GM21423 (cell line): ENCODE measurements around the gene ZC3H15.
"Not testable (repeated sequence)": the region's sequence is repeated elsewhere in the genome, so short reads cannot be mapped to it uniquely, and the experiment has no call there.

Experiments
- ATAC-seq: cut with Tn5 transposase; IDR thresholded peaks from one replicate; pipeline ENCODE4 v1.9.1; 2021; ENCODE audit warnings: mild to moderate bottlenecking, moderate library complexity; ENCODE audit not compliant: unreplicated experiment

Gene ZC3H15

GRCh38 chr2:186486651-186487647, 889 bp downstream of the ZC3H15 start:
- no peak for ATAC-seq

GRCh38 chr2:186493564-186494085, 7.6 kb downstream of the ZC3H15 start:
- no peak for ATAC-seq

- ATAC-seq: no peak
Observed at GRCh38 chr2:186496401-186496800, 10.3 kb downstream of the ZC3H15 start.

GRCh38 chr2:186497928-186498327, 11.9 kb downstream of the ZC3H15 start:
- no peak for ATAC-seq

GRCh38 chr2:186498834-186499233, 12.8 kb downstream of the ZC3H15 start:
- ATAC-seq: no peak

- ATAC-seq: no peak
Observed at GRCh38 chr2:186503827-186504606, 18.0 kb downstream of the ZC3H15 start.

GRCh38 chr2:186508263-186508662, 22.2 kb downstream of the ZC3H15 start:
- no peak for ATAC-seq

- no peak for ATAC-seq
Observed at GRCh38 chr2:186515376-186515775, 29.3 kb downstream of the ZC3H15 start.

- no peak for ATAC-seq
Observed at GRCh38 chr2:186516396-186516795, 30.3 kb downstream of the ZC3H15 start.

GRCh38 chr2:186517090-186517489, 31.0 kb downstream of the ZC3H15 start:
- ATAC-seq: no peak

- ATAC-seq: no peak
Observed at GRCh38 chr2:186518291-186518690, 32.2 kb downstream of the ZC3H15 start.

- no peak for ATAC-seq
Observed at GRCh38 chr2:186518945-186519344, 32.9 kb downstream of the ZC3H15 start.

- not testable (repeated sequence) for ATAC-seq
Observed at GRCh38 chr2:186521570-186522153, 35.6 kb downstream of the ZC3H15 start.

- no peak for ATAC-seq
Observed at GRCh38 chr2:186522450-186522849, 36.4 kb downstream of the ZC3H15 start.

GRCh38 chr2:186523791-186524190, 37.7 kb downstream of the ZC3H15 start:
- no peak for ATAC-seq

- no peak for ATAC-seq
Observed at GRCh38 chr2:186526281-186526680, 40.2 kb downstream of the ZC3H15 start.

GRCh38 chr2:186530314-186530713, 44.3 kb downstream of the ZC3H15 start:
- no peak for ATAC-seq

GRCh38 chr2:186531257-186531775, 45.3 kb downstream of the ZC3H15 start:
- no peak for ATAC-seq

GRCh38 chr2:186532891-186533290, 46.8 kb downstream of the ZC3H15 start:
- ATAC-seq: no peak

- ATAC-seq: no peak
Observed at GRCh38 chr2:186533717-186534116, 47.7 kb downstream of the ZC3H15 start.

GRCh38 chr2:186534406-186534805, 48.3 kb downstream of the ZC3H15 start:
- ATAC-seq: no peak
